HG02798 (cell line): ENCODE results near the gene SHMT1.
"Not testable (repeated sequence)": the region's sequence is repeated elsewhere in the genome, so short reads cannot be mapped to it uniquely, and the experiment has no call there.

Source experiments
- ATAC-seq: cut with Tn5 transposase; IDR thresholded peaks from one replicate; pipeline ENCODE4 v1.9.1; 2021; ENCODE audit warnings: mild to moderate bottlenecking; ENCODE audit not compliant: unreplicated experiment, poor library complexity

The SHMT1 gene

GRCh38 chr17:18303206-18303605 is 60.1 kb downstream of the SHMT1 start:
- not testable (repeated sequence) for ATAC-seq

GRCh38 chr17:18300725-18301480 is 62.4 kb downstream of the SHMT1 start:
- no peak for ATAC-seq

GRCh38 chr17:18298061-18298460 is 65.3 kb downstream of the SHMT1 start:
- not testable (repeated sequence) for ATAC-seq

GRCh38 chr17:18291718-18292540 is 71.4 kb downstream of the SHMT1 start:
- ATAC-seq: no peak

GRCh38 chr17:18285296-18285695 is 78.1 kb downstream of the SHMT1 start:
- no peak for ATAC-seq

- no peak for ATAC-seq
These were observed 81.6 kb downstream of the SHMT1 start for GRCh38 chr17:18281788-18282187.

GRCh38 chr17:18280766-18281371 is 82.5 kb downstream of the SHMT1 start:
- no peak for ATAC-seq

GRCh38 chr17:18280249-18280648 is 83.1 kb downstream of the SHMT1 start:
- no peak for ATAC-seq

GRCh38 chr17:18278867-18279266 is 84.5 kb downstream of the SHMT1 start:
- ATAC-seq: no peak
